GM19238 (cell line): Measurements from ENCODE around the gene OLIG2.

Source experiments
- DNase-seq: peaks from one replicate; pipeline ENCODE4 v3.0.0; 2011; ENCODE audit warnings: low spot score; ENCODE audit not compliant: insufficient read length

Gene OLIG2

DNA sequence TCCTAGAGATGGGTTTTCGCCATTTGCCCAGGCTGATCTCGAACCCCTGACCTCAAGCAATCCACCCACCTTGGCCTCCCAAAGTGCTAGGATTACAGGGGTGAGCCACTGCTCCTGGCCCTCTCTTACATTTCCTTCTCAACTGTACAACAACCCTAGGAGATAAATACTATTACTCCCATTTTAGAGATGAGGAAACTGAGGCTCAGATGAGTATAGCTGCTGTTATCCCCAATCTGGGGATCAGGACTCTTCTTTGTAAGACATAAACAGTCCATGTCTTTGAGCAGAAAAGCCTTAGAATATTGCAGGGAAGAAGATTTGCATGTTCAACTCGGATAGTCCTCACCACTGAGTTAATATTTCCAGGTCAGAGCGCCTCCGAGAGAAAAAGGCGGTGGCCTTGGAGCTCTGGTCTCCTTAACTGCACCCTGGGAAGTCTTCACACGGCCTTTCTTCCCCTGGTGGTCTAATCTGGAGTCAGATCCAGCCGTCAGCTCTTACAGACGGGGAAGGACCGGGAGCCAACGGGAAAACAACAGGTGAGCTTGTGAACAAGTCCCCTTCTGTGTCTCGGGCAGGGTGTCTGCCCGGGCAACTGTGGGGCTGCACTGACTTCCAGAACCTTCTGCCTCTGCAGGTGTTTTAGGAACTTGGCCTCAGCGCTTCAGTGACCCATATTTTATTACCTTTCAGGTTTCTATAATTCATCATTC is 38.3 kb downstream of the OLIG2 start:
- no peak for DNase-seq

DNA sequence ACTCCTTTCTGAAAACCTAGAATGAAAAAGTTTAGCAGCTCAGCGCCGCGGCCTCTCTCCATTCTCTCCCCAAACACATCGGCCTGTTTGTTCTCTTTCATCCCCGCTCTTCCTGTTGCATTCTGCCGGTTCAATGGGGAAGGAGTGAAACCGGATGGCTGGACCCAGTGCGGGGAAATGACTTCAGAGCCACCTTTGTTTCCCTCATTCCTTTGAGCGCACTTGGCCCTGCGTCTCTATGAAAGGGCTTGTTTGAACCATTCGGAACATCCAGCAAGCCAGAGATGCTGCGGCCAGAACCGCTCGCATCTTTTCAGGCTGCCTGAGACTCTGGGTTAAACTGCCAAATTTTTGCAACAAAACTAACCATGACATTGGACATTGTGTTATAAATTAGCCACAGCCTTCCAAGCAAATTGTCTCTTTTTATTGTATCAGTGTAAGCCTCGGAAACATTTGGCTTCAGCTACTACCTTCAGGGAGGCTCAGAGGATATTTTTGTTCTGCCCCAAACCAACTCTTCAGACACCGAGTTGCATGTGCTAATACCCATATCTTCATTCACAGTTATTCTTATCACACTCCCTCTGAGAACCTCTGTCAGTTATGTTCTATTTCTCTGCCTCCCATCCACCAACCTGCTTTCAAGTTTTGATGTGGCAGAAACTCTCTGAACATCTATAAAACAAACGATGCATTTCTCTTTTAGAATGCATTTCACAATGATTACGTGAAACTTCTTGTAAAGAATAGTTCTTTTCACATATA is 39.1 kb downstream of the OLIG2 start:
- no peak for DNase-seq

DNA sequence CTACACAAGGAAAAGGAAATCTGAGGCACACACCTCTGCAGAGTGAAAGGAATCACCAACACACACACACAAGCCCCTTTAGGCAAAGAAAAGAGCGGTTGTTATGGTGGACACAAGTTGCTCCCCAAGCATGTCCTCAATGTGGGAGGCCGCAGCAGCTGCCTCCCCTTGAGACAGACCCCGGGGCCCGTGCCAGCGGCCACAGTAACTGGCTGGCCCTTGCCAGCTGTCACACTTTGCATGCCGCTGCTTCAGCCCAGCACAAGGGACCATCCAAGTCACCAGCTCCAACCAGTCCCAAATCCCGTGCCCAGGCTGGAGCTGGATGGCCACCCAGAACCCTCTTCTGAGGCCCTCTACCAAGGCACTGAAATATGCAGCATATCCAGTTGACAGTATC is 41.3 kb downstream of the OLIG2 start:
- no peak for DNase-seq

DNA sequence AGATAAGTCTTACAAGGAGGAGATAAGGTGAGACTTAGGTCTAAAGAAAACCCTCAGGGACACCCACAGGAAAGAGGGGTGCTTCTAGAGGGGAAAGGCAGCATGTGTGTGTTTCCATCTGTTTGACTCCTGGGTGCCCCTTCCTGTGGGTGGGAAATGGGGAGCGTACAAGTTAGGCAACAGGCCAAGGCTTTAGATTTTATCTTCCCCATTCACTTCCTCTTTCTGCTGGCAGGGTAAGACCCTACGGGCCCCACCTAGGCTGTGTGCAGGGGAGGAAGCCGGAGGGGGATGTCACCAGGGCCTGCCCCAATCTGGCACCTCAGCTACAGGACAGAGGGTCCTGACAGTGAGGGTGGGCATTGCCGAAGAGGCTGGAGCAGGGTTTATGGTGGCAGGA is 41.7 kb downstream of the OLIG2 start:
- no peak for DNase-seq

DNA sequence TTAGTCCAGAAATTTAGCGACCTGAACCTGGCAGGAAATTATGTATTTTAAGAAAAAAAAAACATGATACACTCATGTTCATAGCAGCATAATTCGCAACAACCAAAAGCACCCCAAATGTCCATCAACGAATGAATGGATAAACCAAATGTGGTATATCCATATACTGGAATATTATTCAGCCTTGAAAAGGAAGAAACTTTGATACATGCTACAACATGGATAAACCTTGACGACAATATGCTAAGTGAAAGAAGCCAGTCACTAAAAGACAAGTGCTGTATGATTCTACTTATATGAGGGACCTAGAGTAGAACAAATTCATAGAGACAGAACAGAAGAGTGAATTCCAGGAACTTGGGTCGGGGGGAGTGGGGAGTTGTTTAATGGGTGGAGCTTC is 43.5 kb downstream of the OLIG2 start:
- no peak for DNase-seq

DNA sequence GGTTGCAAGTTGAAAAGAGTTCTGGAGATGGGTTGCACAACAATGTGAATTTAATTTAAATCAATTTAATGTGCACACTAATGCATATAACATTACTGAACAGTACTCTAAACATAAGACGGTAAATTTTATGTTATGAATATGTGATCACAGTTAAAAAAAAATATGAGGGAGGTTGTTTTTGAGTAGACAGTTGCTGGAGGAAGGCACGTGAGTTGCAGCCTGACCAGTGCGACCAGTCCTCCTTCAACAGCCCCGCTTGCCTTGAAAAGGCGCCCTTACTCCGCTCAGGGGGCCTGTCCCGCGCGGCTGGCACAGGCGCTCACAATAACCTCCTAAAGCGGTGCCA is 43.9 kb downstream of the OLIG2 start:
- no peak for DNase-seq

DNA sequence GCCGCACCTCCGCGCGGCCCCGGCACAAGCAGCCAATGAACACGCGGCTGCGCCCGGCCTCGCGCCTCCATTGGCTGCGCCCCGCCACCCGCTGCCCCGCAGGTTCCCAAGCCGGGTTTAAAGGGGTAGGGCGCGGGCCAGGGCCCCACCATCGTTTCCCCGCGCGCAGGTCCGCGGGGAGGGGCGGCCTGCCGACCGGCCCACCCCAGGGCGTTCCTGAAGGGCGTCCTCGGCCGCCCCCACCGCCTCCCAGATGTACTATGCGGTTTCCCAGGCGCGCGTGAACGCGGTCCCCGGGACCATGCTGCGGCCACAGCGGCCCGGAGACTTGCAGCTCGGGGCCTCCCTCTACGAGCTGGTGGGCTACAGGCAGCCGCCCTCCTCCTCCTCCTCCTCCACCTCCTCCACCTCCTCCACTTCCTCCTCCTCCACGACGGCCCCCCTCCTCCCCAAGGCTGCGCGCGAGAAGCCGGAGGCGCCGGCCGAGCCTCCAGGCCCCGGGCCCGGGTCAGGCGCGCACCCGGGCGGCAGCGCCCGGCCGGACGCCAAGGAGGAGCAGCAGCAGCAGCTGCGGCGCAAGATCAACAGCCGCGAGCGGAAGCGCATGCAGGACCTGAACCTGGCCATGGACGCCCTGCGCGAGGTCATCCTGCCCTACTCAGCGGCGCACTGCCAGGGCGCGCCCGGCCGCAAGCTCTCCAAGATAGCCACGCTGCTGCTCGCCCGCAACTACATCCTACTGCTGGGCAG is 44.4 kb downstream of the OLIG2 start, which contains the start of gene OLIG1:
TSS of gene OLIG1 (plus strand) at position 148 of the 750 bp plus-strand sequence. CDS start at position 254, 106 bp downstream.
- DNase-seq, result no peak

DNA sequence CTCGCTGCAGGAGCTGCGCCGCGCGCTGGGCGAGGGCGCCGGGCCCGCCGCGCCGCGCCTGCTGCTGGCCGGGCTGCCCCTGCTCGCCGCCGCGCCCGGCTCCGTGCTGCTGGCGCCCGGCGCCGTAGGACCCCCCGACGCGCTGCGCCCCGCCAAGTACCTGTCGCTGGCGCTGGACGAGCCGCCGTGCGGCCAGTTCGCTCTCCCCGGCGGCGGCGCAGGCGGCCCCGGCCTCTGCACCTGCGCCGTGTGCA is 44.9 kb downstream of the OLIG2 start:
- DNase-seq, result no peak

DNA sequence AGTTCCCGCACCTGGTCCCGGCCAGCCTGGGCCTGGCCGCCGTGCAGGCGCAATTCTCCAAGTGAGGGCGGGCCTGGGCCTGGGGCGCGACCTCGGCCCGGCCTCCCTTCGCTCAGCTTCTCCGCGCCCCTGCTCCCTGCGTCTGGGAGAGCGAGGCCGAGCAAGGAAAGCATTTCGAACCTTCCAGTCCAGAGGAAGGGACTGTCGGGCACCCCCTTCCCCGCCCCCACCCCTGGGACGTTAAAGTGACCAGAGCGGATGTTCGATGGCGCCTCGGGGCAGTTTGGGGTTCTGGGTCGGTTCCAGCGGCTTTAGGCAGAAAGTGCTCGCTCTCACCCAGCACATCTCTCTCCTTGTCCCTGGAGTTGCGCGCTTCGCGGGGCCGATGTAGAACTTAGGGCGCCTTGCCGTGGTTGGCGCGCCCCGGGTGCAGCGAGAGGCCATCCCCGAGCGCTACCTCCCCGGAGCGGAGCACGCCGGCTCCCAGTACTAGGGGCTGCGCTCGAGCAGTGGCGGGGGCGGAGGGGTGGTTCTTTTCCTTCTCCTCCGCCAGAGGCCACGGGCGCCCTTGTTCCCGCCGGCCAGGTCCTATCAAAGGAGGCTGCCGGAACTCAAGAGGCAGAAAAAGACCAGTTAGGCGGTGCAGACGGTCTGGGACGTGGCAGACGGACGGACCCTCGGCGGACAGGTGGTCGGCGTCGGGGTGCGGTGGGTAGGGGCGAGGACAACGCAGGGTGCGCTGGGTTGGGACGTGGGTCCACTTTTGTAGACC is 45.4 kb downstream of the OLIG2 start:
- no peak for DNase-seq

DNA sequence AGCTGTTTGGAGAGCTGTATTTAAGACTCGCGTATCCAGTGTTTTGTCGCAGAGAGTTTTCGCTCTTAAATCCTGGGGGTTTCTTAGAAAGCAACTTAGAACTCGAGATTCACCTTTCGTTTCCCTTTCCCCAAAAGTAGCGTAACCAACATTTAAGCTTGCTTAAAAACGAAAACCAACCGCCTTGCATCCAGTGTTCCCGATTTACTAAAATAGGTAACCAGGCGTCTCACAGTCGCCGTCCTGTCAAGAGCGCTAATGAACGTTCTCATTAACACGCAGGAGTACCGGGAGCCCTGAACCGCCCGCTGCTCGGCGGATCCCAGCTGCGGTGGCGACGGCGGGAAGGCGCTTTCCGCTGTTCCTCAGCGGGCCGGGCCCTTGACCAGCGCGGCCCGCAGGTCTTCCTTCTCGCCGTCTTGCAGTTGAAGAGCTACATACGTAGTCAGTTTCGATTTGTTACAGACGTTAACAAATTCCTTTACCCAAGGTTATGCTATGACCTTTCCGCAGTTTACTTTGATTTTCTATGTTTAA is 46.1 kb downstream of the OLIG2 start:
- no peak for DNase-seq

DNA sequence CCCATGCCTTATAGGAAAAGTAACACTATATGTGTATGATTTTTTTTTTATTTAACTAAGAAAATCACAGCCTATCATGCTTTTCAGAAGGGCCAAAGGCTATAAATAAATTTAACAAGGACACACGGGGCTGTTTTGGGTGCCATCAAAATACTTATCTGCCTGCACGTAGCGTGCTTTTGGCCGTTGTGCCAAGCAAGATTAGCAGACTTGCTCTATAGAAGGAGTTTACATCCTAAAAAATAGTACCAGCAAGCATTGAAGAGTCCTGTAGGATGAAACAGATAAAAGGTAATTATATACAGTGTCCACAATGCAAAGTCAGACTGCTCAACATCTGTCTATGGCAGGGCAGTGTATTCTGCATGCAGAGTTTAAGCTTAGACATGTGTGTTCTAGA is 47.9 kb downstream of the OLIG2 start:
- DNase-seq, result no peak

DNA sequence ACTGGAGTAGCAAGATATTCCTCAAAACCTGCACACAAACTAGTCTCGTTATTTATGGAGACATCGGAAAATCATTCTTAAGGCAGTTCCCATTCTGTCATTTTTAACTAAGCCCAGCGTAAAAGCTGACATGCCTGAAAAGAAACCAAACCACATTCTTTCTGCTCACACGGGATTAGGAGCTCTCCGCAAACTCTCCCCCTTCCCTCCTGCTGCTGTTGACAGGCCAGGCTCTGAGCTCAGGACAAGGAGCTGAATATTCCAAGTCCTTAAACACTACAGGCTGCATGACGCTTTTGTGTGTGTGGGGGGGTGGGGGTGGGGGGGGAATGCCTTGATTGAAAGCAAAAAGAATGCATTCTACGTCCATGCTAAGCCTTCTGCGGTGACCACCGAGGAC is 49.4 kb downstream of the OLIG2 start:
- DNase-seq, result no peak

DNA sequence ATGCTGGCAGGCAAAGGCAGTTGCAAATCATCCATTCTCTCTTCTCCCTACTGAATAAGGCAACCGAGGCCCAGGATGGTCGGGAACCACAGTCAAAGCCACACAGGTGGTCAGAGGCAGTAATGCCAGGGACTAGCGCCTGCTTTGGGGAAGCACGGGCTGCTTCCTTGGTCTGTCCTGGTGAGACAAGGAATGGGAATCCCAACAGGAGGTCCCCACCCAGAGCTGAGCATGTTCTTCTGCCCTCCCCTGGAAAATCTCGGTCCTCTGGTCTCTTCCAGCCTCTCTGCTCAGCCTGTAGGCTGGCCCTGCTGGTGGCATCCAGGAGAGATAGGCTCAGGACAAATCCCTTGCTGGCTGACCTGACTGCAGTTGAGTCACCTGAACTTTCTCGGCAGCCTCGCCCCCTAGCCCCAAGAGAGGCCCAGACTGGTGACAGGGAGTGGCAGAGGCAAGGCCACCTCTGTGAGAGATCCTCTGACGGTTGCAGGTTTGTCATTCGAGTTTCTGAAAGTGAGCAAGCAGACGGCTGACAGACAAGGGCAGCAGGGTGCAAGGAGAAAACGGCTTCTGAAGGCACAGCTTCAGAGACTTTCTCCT is 50.0 kb downstream of the OLIG2 start:
- no peak for DNase-seq

DNA sequence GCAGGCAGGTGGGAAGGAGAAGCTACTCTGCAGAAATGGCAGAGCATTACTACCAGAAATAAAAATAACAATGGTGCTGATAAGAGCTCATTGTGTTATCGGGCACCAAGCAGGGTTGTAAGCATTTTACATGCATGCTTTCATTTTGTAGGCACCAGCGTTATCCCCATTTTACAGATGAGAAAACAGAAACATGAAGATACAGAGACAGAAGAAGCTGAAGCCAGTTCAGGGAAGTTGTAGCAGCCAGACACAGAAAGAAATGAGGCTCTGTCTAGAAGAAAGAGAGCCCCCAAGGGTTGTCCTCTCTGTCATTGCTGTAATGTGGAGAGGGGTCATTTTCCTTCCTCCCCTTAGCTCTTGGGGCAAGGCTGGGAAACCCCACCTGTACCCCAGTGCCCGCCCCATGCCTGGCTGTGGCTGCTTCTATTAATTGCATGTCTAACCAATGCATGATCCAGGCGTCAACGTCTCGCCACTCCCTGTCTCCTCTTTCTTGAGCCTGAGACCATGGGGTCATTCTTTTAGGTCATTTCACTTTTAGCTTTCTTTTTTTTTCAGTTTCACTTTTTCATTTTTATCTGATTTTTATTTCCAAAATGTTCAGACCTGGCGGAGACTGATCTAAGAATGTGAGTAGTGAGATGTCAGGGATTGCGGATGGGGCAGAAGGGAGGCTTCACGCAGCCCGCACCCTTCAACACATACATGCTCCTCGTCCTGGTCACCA is 51.0 kb downstream of the OLIG2 start:
- DNase-seq, result no peak
